NCI-H1417 treated with DMSO at 0.1 percent for 48 hours (cell line): ENCODE measurements around the gene STXBP6.

Experiments
- DNase-seq: peaks from one replicate; lab custom pipeline; 2025; lab: John Stamatoyannopoulos, UW

Gene STXBP6

GRCh38 chr14:25049568-25050268 lies at the start of gene STXBP6:
Gene STXBP6 (minus strand): TSS chr14:25050147. CDS start chr14:24974818, 75,329 bp downstream.
- DNase-seq, result no peak

DNA sequence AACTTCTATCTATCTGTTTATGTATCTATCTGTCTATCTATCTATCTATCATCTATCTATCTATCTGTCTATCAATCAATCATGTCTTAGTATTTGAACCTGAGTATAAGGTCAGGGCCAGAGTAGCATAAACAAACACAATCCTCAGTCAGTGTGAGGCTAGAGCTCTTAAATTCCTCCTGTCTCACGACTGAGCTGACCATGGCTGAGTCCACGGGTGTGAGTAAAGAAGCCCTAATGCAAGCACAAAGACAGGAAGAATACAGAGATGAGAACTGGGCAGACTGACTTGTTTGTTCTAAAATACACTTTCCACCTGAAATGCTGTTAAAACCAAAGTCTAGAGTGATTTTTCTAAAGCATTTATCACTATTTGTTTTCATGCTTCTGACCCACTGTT lies 47.2 kb upstream of the STXBP6 start:
- DNase-seq, result no peak

GRCh38 chr14:25095736-25096437 lies 45.9 kb upstream of the STXBP6 start:
- no peak for DNase-seq

DNA sequence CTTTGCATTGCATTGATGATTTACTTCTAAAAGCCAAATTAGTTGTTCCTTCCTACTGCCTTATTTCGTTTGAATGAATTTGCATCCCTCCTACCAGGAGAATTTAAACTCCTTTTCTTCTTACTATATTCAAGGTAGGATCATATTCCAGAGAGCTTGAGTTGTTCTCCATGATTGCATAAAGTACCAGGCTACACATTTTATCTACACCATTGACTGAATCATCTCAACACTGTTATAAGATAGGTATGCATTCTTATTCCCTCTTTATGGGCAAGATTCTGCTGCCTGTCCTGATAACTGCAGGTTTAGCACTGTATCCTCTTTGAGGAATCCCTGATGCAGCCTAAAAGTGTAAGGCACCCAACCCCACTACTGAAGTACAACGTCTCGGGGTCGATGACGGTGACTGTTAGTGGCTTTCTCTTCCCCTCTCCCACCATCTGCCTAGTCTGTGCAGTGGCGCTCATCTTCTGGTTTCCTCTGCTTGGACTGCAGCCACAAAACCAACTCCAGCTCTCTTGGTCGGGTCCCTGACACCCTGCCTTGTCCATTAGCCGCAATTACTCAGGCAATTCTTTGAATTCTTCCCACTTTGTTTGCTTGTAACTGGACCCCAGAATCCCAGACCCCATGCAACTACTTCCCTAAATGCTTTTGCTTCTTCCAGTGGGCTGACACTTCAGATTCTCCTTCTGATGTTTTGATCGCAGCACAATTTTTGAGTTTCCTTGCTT lies 44.4 kb upstream of the STXBP6 start:
- no peak for DNase-seq

DNA sequence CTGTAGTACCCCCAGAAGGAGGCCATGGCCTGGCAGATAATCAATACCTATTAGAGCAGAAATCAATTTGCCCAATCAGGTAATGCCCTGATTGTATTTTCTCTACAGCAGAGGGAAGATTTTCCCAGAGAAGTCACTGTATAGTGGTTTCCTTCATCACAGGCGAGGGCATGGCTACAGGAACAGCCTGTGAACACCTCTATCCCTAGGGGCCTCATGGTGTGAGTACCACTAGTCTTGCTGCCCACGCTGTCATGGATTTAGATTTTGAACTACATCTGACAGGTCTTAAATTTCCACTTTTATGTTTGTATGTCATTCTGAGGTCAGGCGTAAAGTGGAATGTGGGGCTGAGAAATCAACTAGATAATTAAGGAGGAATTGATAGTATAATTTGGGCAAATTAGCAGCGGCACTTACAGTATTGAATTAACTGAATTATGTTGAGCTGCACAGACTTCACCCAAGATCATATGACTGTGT lies 42.4 kb upstream of the STXBP6 start:
- no peak for DNase-seq

DNA sequence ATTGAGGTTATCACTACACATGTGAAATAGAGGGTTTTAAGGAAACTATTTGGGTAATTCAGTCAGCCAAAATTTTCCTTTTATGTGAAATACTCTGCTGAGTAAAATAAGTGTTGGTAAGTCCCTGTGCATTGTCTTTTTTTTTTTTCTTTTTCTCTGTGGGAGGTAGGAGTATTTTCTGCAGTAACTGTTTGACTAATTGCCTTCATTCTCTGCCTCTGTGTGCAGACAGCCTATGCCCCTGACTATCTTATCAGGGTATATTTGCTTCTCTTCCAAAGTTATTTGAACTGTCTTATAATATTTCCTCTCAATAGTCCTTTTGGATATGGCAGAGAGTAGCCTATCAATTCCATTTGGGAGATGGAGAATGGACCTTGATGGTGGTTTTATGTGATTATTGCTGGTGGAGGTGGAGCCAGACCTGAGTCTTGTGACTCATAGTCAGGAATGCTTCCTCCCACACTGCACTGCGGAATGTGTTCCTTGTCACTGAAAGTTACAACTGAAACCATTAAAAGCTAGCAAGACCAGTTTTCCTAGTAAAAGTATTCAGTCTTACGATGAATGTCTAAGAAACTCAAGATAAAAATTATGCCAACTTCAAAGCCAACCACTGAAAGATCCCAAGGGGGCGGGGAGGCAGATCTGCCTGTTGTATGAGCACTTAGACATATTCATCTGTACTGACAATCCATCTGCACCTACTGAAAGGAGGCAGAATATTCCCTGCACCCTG lies 40.9 kb upstream of the STXBP6 start:
- DNase-seq, result no peak

DNA sequence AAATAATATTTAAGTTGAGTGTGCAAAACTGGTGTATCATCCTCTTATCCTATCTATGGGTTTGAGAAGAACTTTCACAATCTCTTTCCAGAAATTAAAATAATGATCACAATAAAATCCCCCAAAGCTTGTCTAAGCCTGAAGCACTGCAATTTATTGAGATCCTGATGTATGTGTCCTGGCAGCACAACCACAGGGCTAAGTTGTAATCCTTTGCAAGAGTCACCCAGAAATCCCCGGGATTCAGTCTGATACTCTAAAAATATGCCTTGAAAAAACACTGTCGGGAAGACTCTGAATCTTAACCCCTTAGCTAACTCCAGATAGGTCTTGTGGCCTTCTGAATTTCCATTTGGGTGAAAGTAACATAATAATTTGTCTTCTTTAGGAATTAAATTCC lies 40.3 kb upstream of the STXBP6 start:
- DNase-seq, result no peak

DNA sequence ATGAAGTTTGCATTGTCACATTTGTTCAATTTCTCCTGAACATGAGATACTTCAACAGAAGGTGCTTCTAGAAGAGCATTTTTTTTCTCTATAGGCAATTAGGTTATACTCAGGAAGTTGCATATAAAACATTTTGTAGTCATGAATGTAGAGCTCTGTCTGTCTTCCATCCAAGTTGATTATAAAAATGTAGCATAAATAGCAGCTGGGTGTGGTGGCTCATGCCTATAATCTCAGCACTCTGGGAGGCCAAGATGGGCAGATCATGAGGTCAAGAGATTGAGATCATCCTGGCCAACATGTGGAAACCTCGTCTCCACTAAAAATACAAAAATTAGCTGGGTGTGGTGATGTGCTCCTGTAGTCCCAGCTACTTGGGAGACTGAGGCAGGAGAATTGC lies 39.5 kb upstream of the STXBP6 start:
- DNase-seq, result no peak

DNA sequence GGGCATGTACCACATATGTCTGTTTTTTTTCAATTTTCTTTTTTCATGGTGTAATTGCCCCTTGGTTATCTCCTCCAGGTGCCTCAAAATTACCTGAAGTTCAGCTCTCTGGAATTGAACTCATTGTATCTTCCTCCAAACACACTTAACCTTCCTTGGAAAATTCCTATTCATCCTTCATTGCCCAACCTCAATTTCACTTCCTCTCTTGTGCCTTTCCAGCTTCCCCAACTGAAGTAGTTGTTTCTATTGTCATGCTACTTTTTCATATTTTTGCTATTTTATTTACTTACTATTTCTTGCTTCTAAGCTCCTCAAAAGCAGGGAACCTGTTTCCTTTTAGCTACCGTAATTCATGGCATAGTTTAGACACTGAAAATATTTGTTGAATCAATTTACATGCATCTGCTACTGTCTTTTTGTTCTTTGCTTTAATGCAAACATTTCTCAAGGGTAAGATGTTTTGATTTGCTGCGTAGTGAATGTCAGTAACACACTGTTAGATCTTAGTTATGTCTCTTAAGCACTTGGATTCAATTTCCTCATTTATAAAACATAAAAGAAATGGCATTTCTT lies 37.0 kb upstream of the STXBP6 start:
- DNase-seq, result no peak

- no peak for DNase-seq
These were observed 36.1 kb upstream of the STXBP6 start for GRCh38 chr14:25086081-25086480.

DNA sequence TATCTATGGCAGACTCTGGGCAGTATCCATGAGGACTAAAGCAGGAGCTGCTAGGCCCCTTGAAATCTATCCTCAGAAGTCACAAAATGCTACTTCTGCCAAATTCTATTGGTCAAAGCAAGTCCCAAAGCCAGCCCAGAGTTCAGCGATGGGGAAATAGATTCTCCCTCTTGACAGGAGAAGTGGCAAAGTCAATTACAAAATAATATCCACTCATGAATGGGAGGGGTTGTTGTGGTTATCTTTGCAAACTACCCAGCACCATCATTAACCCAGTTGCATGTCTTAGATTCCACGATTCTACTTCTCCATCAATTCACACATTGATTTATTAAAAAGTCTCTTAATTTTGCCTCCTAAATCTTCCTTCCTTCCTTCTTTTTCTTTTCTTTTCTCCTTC lies 30.7 kb upstream of the STXBP6 start:
- no peak for DNase-seq

DNA sequence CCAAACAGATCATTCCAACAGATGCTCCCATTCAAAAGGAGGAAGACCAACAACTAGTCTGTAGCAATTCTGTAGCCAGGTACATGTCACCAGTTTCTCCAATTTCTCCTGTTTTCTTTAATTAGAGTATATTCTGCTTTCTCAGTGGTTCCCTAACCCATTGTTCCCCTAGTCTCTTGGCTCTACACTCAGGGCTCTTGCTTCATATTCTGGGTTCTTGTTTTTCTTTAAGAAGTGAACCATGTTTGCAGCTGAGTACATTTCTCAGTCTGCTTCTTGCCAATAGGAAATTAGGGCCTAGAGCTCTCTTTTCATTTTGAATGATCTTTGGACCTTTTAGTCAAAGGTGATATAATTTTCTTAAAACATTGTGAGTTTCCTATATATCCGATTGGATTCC lies 29.4 kb upstream of the STXBP6 start:
- DNase-seq, result no peak

GRCh38 chr14:25074099-25074685 lies 24.2 kb upstream of the STXBP6 start:
- DNase-seq, result no peak

DNA sequence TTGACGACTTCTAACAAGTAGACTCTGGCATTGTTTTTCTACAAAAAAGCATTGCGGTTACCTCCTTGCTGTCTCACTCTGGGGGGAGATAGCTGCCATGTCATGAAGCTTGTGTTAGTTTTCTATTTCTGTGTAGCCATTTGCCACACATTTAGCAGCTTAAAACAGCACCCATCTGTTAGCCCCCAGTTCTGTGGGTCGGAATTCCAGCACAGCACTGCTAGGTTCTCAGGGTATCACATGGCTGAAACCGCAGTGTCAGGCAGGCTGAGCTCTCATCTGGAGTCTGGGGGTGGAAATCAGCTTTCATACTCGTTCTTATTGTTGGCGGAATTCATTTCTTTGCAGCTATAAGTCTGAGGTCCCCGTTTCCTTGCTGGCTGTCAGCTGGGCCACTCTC lies 19.9 kb upstream of the STXBP6 start:
- DNase-seq, result no peak

GRCh38 chr14:25067600-25067999 lies 17.7 kb upstream of the STXBP6 start:
- DNase-seq, result no peak

- no peak for DNase-seq
These were observed 12.0 kb upstream of the STXBP6 start for GRCh38 chr14:25062022-25062321.

GRCh38 chr14:25056688-25057078 lies 6.7 kb upstream of the STXBP6 start:
- no peak for DNase-seq

DNA sequence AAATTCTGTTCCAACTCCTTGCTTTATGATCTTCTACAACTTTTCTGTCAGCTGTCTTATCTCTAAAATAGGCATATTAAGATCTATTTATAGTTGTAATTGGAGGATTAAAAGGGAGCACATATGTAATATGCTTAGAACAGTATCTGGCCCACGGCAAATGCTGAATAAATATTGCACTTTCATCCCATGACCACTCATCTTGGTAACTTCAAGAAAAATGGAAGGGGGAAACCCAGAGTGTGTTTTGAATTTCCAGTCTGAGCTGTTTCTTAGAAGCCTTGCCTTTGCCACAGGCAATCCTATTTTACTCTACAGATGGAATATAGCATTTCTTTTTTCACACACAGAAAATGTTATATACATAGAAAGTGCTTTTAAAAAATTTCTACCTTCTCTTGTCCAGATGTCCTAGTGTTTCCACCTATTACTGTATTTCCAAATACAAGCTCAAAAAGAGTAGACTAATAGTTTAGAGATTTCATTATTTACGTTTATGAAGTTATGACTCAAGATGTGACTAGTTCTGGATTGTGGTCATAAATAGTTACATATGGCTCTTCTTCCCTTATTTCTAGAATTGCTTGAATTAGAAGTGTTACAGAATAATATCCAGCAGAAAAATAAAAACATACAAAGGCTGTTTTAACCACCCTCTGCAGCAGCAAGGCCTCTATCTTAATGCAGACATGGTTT lies 6.2 kb upstream of the STXBP6 start:
- no peak for DNase-seq

DNA sequence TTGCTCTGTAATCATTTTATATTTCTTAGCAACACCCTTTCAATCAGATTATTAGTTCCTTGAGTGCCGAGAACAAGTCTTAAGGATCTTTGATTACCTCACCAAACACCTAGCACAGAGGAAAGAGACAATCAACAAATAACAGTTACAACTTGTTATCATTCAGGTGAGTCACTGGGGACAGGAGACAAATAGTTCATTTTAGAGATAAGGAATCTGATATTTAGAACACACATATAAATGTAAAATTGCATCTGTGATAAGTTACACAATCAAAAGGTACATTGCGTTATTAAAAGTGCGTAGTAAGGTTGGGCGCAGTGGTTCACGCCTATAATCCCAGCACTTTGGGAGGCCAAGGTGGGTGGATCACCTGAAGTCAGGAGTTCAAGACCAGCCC lies 5.1 kb upstream of the STXBP6 start:
- DNase-seq, result no peak

DNA sequence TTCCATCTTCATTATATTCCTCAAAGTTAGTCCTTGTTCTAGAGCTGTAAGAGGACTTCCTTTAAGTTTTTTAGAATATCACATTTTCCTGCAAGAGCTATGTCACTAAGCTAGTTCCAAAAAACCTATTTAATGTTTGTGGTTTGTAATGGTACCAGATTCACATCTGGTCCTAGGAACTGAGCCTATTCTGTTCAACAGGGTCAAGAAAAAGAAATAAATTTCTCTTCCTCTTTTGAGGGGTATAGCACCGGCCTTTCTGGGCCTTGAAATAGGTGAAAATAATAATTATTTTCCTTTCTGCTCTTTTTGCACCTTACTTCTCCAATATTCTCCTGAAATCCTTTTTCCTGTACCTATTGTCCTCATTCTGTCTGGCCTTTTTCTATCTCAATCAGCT lies 3.6 kb upstream of the STXBP6 start:
- no peak for DNase-seq

GRCh38 chr14:25052921-25053320 lies 3.0 kb upstream of the STXBP6 start:
- DNase-seq, result no peak
